GM18867 (cell line): ENCODE data around the gene UBE2G1.

Source experiments
- ATAC-seq: cut with Tn5 transposase; IDR thresholded peaks from one replicate; pipeline ENCODE4 v1.9.1; 2021; ENCODE audit warnings: mild to moderate bottlenecking, moderate library complexity; ENCODE audit not compliant: unreplicated experiment

UBE2G1 gene

DNA sequence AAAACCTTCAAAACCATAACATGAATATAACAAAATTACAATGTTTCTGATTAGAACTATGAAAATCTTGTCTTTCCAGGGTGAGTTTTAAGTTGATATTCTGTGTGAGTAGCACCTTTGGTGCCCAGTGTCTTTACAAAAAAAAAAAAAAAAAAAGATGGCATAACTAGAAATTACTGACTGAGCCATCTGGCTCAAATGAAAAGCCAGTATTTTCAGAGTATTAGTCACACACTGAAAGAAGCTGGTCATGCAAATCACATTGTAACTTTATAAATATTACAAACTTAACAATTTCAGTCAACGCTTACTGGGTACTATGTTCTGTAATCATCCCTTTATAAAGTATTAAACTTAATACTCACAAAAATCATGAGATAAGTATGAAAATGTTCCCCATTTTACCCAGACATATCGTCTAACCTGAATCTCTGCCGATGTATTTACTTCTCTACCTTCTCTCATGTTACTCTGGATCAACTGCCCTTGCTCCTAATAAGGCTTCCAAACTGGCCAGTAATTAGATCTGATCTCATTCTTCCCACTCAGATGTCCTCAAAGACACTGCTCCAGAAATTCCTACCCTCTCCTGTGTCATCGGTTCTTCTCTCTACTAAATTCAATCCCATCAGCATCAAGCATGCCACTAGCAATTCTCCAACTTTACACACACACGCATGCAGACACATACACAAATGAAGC, 25.4 kb downstream of the UBE2G1 start:
- ATAC-seq, result no peak

DNA sequence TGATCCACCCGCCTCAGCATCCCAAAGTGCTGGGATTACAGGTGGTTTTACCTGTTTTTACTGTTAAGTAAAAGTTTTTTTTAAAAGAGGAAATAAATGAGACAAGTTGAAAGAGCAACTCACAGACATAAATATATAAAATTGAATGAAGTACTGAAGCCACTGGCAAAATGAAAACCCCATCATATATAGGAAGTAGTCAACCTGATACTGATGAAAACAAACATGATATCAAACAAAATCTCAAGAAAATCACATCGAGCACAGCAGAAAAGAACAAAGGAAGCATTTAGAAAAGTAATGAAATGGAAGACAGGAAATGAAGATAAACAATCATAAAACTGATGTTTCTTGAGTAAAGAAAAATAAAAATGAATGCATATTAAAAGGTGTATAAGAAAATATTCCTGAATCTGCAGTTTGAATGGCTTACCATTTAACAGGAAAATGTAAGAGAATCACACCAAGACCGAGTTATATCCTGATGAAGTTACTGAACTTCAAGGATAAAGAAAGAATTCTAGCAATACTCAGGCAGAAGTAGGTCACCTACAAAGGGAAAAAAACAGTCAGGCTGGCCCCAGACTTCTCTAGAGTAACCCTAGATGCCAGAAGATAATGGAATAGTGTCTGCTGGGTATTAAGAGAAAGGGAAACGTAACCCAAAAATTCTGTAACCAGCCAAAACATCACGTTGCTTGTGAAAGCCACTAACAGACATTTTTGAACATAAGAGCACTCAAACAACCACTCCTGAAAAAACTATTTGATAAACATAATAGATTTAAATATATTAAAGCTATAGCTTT, 31.5 kb downstream of the UBE2G1 start:
- ATAC-seq, result no peak

DNA sequence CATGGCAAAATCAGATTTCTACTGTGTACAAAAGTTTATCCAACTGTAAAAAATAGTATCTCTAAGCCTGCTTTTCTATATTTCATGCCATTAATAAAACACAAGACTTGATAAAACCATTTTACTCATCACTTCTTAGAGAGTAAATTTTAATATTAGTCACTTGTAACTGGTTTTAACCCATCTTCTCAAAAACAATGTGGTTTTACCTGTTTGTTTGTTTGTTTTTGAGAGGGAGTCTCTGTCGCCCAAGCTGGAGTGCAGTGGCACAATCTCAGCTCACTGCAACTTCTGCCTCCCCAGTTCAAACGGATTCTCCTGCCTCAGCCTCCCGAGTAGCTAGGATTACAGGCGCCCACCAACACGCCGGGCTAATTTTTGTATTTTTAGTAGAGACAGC, 32.1 kb downstream of the UBE2G1 start:
- no peak for ATAC-seq

DNA sequence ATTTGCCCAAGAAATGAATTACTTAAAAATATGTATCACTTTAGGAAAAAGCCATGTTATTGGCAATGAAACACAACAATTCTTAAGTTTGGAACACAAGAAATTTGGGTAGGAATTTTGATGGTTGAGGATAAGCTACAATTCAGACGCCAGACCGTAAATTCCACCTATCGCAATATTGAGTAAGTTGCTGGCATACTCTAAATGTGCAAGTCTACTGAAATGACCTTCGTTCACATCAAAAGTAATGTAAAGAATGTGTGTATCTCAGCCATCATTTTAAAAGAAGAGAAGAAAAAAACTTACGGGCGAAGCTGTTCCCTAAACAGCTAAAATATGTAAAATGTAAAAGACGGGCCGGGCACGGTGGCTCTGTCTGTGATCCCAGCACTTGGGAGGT, 33.4 kb downstream of the UBE2G1 start:
- ATAC-seq, result no peak

DNA sequence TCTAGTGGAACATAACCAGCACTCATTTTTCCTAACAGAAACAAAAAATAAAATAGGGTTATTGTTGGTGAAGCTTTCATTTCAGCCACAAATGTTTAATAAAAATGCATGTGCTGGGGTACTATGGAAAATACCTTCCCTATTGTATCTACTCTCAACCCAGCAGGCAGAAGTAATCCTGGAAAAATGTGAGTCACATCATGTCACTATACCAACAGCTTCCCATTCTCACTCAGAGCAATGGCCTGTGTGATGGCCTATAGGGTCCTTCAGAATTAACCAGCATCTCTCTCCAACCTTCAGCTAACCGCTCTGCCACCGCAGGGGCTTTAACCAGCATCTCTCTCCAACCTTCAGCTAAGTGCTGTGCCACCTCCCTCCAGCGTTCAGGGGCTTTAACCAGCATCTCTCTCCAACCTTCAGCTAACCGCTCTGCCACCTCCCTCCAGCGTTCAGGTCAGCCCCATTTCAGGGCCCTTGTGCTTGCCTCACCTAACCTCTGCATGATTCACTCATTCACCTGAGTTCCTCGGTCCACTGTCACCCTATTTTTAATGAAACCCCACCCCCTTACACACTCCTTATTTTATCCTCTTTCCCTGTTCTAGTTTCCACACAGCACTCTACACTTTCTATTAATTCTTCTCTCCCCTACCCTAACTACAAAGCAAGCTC, 34.0 kb downstream of the UBE2G1 start:
- ATAC-seq, result no peak

DNA sequence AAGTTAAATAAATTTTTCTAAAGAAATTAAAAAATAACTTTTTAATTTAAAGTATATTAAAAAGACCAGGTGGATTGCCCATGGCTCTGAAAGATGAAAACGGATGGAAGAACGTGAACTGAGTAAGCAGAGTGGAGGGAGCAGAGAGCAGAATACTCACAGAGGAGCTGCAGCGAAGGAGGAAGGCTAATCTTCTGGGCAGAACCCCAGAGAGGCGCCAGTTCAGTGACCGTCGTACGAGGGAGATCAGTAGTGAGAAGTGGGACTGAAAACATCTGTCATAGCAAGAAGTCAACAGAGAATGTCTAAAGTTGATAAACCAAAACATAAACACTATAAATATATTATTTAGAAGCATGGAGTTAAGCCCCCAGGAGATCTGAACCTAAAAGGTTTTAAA, 34.9 kb downstream of the UBE2G1 start:
- ATAC-seq, result peak; percentile 39

DNA sequence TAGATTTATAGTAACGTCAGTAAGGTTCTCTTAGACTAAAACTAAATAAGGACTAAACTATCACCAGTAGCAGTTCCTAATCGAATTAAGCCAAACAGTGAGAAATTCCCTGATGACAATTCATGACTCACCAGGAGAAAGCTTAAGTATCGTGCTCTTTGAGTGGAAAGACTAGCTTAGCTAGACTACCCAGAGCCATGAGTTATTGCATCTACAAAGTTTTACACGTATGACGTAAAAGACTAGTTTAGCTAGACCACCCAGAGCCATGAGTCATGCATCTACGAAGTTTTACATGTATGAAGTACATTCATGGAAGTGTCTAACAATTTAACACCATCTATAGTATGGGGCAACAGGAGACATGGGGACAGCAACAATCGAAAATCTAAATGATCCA, 36.6 kb downstream of the UBE2G1 start:
- ATAC-seq, result no peak

DNA sequence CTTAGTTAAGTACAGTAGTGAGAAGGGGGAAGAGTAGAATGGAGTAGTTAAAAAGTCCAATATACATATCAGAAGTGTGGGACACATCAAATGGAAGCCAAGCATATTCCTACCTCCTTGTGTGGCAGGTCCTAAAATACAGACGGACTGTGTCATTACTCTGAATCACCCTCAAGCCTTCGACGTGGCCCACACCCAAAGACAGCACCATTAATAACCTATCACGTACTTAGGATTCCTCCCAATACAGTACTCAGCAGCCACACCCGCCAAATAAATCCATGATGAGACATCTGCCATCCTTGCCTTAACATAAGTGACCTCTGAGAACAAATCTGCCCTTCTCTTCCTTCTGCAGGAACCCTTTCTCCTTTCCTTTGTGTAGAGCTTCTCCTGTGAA, 38.9 kb downstream of the UBE2G1 start:
- ATAC-seq, result no peak

DNA sequence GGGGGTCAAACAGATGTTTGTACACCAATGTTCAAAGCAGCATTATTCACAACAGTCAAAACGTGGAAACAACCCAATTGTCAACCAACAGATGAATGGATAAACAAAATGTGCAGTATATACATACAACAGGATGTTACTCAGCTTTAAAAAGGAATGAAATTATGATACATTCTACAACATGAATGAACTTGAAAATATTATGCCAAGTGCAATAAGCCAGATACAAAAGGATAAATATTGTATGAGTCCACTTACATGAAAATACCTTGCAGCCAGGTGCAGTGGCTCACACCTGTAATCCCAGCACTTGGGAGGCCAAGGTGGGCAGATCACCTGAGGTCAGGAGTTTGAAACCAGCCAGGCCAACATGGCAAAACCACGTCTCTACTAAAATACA, 39.9 kb downstream of the UBE2G1 start:
- no peak for ATAC-seq

DNA sequence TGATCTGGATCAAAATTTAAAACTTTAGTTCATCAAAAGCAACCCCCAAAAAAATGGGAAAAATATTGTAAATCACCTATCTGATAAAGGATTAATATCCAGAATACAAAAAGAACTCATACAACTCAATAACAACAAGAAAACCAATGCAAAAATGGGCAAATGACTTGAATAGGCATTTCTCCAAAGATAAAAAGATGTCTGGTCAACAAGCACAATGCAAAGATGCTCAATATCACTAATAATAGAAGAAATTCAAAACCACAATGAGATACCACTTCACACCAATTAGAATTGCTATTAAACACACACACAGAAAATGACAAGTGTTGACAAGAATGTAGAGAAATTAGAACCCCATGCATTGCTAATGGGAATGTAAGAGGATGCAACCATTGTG, 40.4 kb downstream of the UBE2G1 start:
- no peak for ATAC-seq

DNA sequence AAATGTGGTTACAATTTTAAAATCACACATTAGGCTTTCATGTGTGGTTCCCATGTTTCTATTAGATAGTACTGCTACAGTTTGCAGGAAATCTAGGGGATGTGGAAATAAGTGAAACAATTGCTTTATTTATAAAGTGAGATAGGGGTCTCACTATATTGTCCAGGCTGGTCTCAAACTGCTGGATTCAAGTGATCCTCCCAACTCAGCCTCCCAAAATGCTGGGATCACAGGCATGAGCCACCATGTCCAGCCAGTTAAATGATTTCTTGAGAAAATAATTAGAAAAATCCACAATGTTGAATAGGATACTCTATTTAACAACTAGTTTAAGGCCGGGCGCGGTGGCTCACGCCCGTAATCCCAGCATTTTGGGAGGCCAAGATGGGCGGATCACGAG, 42.0 kb downstream of the UBE2G1 start:
- no peak for ATAC-seq

DNA sequence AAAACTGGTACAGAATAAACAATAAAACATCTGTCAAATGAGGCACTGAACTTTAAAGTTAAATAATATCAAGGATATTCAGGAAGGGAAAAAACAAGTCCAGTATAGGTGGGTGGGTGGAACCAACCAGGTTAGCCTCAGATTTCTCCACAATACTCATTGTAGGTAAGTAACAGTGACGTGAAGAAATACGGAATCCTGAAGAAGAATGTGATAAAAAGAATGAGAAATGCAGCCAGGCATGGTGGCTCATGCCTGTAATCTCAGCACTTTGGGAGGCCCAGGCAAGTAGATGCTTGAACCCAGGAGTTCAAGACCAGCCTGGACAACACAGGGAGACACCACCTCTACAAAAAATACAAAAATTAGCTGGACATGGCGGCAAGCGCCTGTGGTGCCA, 47.3 kb downstream of the UBE2G1 start:
- no peak for ATAC-seq

DNA sequence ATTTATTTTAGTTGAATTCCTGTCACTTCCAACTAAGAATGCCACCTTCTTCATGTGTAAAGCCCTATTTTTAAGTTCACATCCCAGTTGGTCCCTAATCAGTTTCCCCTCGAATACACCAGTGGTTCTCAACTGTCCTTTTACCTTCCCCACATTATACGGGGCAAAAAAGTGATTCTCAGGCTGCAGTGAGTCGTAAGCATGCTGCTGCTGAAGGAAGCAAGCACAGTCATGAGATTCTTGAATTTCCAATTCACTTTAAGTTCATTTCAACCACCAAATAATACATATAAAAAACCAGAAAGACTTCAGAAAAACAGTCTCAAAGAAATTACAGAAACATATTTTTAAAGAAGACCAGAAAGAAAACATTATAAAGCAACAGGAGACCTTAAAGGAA, 47.9 kb downstream of the UBE2G1 start:
- ATAC-seq, result no peak

DNA sequence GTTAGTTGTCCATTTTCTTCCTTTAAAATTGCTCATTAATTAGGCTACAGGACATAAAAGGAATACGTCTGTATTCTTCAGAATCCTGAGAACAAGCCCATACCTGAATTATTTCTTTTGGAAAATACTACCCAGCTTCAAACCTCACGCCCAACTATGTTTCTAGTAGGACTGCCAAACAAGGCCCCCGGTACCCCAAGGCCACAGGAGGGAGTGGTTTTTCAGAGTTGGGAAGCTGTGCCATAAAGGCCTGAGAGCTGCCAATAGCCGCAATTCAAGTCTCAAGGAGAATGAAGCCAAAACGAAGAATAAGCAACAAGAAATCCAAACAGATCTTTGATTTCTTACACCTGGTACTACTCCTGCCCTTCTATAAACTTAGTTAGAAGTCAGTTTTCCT, 48.3 kb downstream of the UBE2G1 start:
- no peak for ATAC-seq

DNA sequence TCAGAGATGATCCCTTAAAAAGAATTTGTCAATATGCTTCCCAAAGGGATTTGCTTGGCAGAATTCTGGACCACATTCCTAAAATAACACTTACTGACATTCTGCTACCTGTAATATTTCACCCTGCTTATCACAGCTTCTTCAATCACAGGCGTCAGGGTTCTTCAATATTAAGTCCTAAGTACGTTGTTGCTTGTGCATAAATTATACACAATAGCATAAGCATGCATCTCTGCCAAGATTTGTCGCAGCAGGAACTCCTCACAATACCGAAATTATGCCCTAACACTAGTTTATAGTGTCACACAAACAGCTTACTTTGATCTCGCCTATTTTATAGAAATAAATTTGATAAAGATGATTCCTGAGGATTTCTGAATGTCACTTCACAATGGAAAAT, 48.9 kb downstream of the UBE2G1 start:
- no peak for ATAC-seq

DNA sequence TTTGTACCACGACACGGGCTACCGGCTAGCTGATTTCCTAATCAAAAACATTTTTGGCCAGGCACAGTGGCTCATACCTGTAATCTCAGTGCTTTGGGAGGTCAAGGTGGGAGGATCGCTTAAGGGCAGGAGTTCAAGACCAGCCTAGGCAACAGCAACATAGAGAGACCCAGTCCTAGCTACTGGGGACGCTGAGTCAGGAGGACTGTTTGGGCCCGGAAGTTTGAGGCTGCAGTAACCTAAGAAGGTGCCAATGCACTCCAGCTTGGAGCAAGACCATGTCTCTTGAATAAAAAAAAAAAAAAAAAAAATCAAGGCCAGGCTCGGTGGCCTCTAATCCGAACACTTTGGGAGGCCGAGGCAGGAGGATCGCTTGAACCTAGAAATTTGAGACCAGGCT, 49.8 kb downstream of the UBE2G1 start:
- no peak for ATAC-seq

DNA sequence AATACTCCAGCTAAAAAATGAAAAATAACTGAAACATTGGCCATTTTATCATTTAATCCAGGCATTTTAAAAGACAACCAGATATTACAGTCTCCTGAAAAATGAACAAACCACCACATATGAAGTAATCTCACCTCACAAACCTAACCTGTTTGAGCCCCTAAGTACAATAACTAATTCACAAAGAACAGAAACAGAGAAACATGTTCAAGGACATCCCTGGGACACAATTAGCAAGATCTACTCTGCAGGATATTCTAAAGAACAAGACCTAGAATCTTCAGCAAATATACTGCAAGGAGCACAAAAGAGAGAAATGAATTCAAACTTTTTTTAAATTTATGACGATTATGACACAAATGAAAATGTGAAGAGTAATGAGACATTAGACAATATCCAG, 51.9 kb downstream of the UBE2G1 start:
- no peak for ATAC-seq

DNA sequence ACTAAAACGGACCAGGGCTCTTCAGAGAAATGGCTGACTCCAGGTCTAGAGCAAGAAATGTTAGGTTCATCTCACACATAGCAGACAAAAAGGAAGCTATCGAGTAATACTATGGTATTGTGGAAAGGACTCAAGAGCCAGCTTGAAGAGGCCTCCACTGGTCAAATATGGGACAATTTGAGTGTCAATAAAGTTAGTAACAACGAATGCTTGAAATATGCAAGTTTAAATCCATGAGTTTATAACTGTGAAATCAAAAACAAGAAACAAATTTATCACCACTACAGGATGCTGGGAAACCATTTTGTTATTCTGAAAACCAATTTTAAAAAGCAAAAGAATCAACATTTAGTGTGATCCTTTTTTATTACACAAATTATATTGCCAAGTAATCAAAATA, 52.3 kb downstream of the UBE2G1 start:
- ATAC-seq, result no peak

DNA sequence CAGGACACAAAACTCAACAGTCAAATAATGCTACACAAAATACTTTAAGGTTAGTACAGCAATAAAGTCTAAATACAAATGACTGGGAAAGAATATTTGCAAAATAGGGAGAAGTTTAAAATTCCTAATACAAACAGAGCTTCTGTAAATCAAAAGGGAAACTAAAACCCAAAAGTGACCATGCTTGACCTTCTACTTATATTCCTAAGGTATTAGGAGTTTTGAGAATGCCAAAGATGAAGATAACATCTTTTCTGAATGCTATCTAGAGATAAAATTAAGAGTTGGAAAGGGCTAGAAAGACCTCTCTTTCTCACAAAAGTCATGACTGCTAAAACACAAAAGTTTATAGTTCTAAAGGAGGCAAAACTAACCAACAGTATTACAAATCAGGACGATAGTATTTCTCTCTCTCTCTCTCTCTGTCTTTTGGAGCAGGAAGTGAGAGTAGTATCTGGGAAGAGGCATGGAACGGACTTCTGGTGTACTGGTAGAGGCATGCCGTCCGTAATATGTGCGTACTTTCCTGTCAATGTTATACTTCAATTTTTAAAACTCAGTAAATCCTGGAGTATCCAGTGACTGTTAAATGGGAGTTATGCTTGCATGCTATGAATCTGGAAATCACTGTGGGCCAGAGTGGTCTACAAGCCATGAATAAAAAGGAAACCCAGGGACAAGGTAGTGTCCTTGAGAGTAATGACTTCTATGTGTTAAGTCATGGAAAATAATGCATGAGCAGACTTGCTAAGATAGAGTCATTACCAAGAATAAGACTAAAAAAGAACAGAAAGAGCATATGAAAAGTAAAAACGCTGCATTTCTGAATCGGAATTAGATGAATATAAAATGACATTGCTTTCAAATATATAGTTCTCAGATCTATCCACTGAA, 53.0 kb downstream of the UBE2G1 start:
- no peak for ATAC-seq

DNA sequence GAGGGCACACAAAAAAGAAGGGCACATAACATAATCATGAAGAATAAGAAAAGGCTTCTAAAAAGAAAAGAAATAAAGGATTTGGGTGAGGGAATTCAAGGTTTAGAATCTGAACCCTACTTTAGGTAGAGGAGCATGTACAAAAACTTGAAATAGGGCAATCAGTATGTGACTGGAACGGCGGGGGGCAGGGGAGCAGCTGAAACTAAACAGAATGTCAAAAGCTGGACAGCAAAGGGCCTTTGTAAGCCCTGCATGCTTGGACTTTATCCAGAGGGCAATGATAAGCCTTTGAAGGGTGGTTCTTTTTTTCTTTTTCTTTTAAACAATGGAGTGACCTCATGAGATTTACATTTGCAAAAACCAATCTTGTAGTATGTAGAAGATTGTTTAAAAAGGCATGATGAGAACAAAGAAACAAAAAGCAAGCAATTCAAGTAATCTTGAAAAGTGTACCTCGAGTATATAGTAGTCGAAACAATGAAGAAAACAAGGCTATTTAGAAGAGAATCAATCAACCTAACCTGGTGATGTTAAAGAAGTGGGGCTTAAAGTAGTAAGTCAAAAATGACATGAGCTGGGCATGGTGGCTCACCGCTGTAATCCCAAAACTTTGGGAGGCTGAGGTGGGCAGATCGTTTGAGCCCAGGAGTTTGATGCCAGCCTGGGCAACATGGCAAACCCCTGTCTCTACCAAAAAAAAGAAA, 56.0 kb downstream of the UBE2G1 start:
- ATAC-seq, result no peak
